Heart left ventricle (tissue), 13 donors: Measurements from ENCODE around the gene NOTCH3.

Experiments
- CTCF ChIP-seq, 12 donors: fragments of 200-600 bp; sonication (generic) in 4 of 12; IDR thresholded peaks; one replicate each; pipeline versions ENCODE4 v1.5.0 to v1.8.0; 2018 to 2022; ENCODE audit warnings: antibody characterized with exemption in 12 of 12, mild to moderate bottlenecking in 5 of 12
- POLR2A ChIP-seq, 2 donors: fragments of 450-650 bp; IDR thresholded peaks; one replicate each; pipeline ENCODE4 v1.6.1; 2017; ENCODE audit warnings: antibody characterized with exemption in 2 of 2, mild to moderate bottlenecking in 2 of 2, moderate library complexity in 2 of 2
- donor health status: ischemic (EF 13 %, LVEDD 7.1; RV severe dilation, severe dysfunction).
- donor health status: DM: no; HTN: yes; CAD: no.
- donor health status: DM: no; HTN: no; CAD: no.
- donor health status: ischemic (EF 25% LVEDD 6.9; RV normal size, moderate dysfunction).
- donor health status: ischemic (EF 25% LVEDD 5.7; RV mildly dilated, moderate dysfunction).
- donor health status: ischemic (EF 35%, LVEDD 5.7; RV mildly dilated, moderate dysfunction).
- donor health status: nonischemic (EF 11% LVEDD 7.7; RV severe dilation, severe dysfunction).
- donor health status: DM: yes; HTN: yes; CAD: no.
- donor health status: PGD.
- donor health status: ischemic (EF 29% LVEDD 5.4; RV normal size, mild dysfunction).
- donor health status: nonischemic (EF 23%, LVEDD 6.1; RV moderate dilation, normal function).

GRCh38 chr19:15170345-15170744, 30.4 kb downstream of the NOTCH3 start:
- TF ChIP-seq CTCF (IDR thresholded peaks at IDR 0.05): no peak
- no peak for TF ChIP-seq POLR2A (IDR thresholded peaks at IDR 0.05)
